HCT116 (cell line): Measurements from ENCODE around the gene NABP2.

Experiments used
- CTCF ChIP-seq, 3 experiments: fragments of 200-600 bp in 1 of 3; sonication (generic) in 1 of 3; IDR thresholded peaks in 2 of 3; conservative IDR thresholded peaks in 1 of 3; 2 replicates each; pipeline ENCODE4 v1.5.1; 2012 to 2017; ENCODE audit warnings: low read depth in 2 of 3, low read length in 2 of 3, antibody characterized with exemption in 1 of 3, borderline replicate concordance in 1 of 3, control low read depth in 1 of 3, mild to moderate bottlenecking in 1 of 3, mixed read lengths in 1 of 3, mixed run types in 1 of 3, moderate library complexity in 1 of 3; ENCODE audit not compliant: insufficient read depth in 1 of 3
- FOSL1 ChIP-seq: IDR thresholded peaks from 2 replicates; pipeline ENCODE4 v1.6.1; 2012; ENCODE audit warnings: low read depth
- MAX ChIP-seq: IDR thresholded peaks from 2 replicates; pipeline ENCODE4 v1.6.1; 2012
- POLR2A ChIP-seq: IDR thresholded peaks from 2 replicates; pipeline ENCODE4 v1.7.0; 2011; ENCODE audit warnings: borderline replicate concordance; ENCODE audit not compliant: insufficient read depth, insufficient read length; ENCODE audit errors: extremely low read depth
- POLR2AphosphoS5 ChIP-seq: IDR thresholded peaks from 2 replicates; pipeline ENCODE4 v1.6.1; 2011; ENCODE audit warnings: mild to moderate bottlenecking, low read depth, low read length, moderate library complexity
- RAD21 ChIP-seq: IDR thresholded peaks from 2 replicates; pipeline ENCODE4 v1.6.1; 2012; ENCODE audit warnings: low read depth, mild to moderate bottlenecking
- REST ChIP-seq: IDR thresholded peaks from 2 replicates; pipeline ENCODE4 v1.6.1; 2012; ENCODE audit warnings: low read depth
- TCF7L2 ChIP-seq: IDR thresholded peaks from 2 replicates; pipeline ENCODE4 v1.7.0; 2011; ENCODE audit warnings: borderline replicate concordance, inconsistent platforms; ENCODE audit not compliant: insufficient read depth, insufficient read length; ENCODE audit errors: extremely low read depth

GRCh38 chr12:56188778-56189098, 35.4 kb upstream of the NABP2 start:
- TF ChIP-seq RAD21 (no peak), POLR2AphosphoS5 (no peak), CTCF (IDR thresholded peaks at IDR 0.05 in 2 of 3, conservative IDR thresholded peaks at IDR 0.05 in 1 of 3; ENCODE audit: borderline replicate concordance in 1 of 3, insufficient read depth in 1 of 3, low read depth in 2 of 3, low read length in 2 of 3) (no peak), POLR2A (no peak), REST (no peak), FOSL1 (no peak), MAX (no peak), TCF7L2 (no peak)
